ENCODE data around the gene STAMBP.

Gene STAMBP

DNA sequence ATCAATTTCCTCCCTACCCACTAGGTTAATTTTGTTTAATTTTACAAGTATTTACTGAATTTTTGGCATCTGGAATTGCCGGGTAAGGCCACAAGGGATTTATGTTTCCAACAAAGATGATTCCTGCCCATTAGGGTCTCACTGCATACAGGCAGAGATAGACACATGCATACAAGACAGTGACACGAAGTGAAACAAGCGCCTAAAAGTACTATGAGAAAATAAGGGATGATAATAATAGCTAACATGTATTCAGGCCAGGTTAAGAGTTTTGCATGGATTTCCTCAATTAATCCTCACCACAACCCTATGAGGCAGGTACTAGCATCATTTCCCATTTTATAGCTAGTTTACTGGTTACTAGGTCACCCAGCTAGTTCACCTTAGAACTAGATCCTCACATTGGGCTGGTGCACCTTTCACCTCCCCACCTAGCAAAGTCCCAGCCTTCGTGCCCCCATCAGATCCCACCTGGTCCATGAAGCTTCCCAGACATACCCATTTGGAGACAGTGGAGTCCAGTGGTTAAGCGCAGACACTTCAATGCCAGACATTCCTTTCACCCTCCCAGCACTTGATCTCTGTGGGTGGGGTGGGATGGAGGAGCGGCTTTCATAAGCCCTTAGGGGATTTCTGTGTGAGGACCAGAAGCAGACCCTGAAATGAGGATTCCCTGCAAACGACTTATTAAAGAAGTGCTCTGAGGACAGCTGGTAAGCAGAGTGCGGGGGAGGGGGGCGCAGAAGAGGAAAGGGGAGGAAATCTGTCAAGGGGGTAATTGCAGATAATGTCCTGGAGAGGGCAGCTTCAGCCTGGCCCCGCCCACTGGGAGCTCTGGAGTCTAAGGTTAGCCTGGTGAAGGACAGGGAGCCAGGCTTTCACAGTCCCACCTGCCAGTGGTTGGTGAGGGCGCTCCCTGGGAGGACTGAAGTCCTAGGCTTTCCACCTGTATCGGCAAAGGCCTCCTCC, 92.1 kb downstream of the STAMBP start:
- peaks cover 15% of the 10 kb centered on the region for H3F3A ChIP-seq (ENCODE audit: insufficient read depth)
- H3K9me3 ChIP-seq (ENCODE audit: insufficient read depth, low read length), result 0 out of 2 replicates have a peak, but pooled peaks cover under 1% of the 10 kb centered on the region
- H3K4me3 ChIP-seq (ENCODE audit: insufficient read depth, low read length, poor library complexity, severe bottlenecking), result no peak overlapping the region
- H4K20me1 ChIP-seq (ENCODE audit: low read depth, low read length), result no peaks in the 10 kb centered on the region
- H3K27ac ChIP-seq (ENCODE audit: low read depth, low read length), result no peak overlapping the region
- no peaks in the 10 kb centered on the region for H3K27me3 ChIP-seq (ENCODE audit: low read length)
- H3K4me2 ChIP-seq (ENCODE audit: low read depth, low read length, poor library complexity, severe bottlenecking), result no peak overlapping the region
- H3K9ac ChIP-seq (ENCODE audit: low read length), result no peak overlapping the region
- H2AFZ ChIP-seq (ENCODE audit: low read depth, low read length, severe bottlenecking), result no peak overlapping the region
- no peaks in the 10 kb centered on the region for H3K79me2 ChIP-seq (ENCODE audit: insufficient read depth, low read length)
- no peaks in the 10 kb centered on the region for H3K36me3 ChIP-seq (ENCODE audit: low read length)
- no peak for TF ChIP-seq EZH2phosphoT487 (conservative IDR thresholded peaks at IDR 0.05; ENCODE audit: low read length)
- TF ChIP-seq, protein P1, sequence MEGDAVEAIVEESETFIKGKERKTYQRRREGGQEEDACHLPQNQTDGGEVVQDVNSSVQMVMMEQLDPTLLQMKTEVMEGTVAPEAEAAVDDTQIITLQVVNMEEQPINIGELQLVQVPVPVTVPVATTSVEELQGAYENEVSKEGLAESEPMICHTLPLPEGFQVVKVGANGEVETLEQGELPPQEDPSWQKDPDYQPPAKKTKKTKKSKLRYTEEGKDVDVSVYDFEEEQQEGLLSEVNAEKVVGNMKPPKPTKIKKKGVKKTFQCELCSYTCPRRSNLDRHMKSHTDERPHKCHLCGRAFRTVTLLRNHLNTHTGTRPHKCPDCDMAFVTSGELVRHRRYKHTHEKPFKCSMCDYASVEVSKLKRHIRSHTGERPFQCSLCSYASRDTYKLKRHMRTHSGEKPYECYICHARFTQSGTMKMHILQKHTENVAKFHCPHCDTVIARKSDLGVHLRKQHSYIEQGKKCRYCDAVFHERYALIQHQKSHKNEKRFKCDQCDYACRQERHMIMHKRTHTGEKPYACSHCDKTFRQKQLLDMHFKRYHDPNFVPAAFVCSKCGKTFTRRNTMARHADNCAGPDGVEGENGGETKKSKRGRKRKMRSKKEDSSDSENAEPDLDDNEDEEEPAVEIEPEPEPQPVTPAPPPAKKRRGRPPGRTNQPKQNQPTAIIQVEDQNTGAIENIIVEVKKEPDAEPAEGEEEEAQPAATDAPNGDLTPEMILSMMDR (IDR thresholded peaks at IDR 0.05; ENCODE audit: insufficient read depth, low read length, poor library complexity, severe bottlenecking), result no peak
- H3K9me2 ChIP-seq (replicated peaks; ENCODE audit: insufficient read depth, low read length), result no peaks in the 10 kb centered on the region

DNA sequence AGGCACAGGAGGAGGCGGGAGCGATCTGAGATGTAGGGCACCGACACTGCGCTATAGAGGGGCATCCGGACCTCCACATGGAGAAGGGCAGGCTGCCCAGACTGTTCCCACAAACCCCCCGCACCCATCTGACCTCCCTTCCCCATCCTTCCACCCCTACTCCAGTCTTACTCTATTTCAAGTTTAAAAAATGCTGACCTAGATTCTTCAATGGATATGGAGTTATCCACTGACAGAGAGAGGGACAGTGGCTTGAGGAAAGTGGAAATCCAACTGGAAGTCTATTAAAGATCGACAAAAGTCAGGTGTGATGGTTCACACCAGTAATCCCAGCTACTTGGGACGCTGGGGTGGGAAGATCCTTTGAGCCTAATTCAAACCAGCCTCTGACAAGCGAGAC, 92.8 kb downstream of the STAMBP start:
- Histone ChIP-seq H3K4me2 (ENCODE audit: low read depth, low read length, poor library complexity, severe bottlenecking) (no peak overlapping the region), H3K9me2 (replicated peaks; ENCODE audit: insufficient read depth, low read length) (no peaks in the 10 kb centered on the region), H3F3A (ENCODE audit: insufficient read depth) (peaks cover 19% of the 10 kb centered on the region), H3K27ac (ENCODE audit: low read depth, low read length) (no peak overlapping the region), H3K9me3 (ENCODE audit: insufficient read depth, low read length) (0 out of 2 replicates have a peak, but pooled peaks cover 5% of the 10 kb centered on the region), H3K9ac (ENCODE audit: low read length) (no peak overlapping the region), H3K36me3 (ENCODE audit: low read length) (no peaks in the 10 kb centered on the region), H3K4me3 (ENCODE audit: insufficient read depth, low read length, poor library complexity, severe bottlenecking) (no peak overlapping the region), H3K79me2 (ENCODE audit: insufficient read depth, low read length) (no peaks in the 10 kb centered on the region), H2AFZ (ENCODE audit: low read depth, low read length, severe bottlenecking) (no peak overlapping the region), H3K27me3 (ENCODE audit: low read length) (no peaks in the 10 kb centered on the region), H4K20me1 (ENCODE audit: low read depth, low read length) (no peaks in the 10 kb centered on the region)
- TF ChIP-seq, protein P1 (IDR thresholded peaks at IDR 0.05; ENCODE audit: insufficient read depth, low read length, poor library complexity, severe bottlenecking), result no peak
- no peak for TF ChIP-seq EZH2phosphoT487 (conservative IDR thresholded peaks at IDR 0.05; ENCODE audit: low read length)

DNA sequence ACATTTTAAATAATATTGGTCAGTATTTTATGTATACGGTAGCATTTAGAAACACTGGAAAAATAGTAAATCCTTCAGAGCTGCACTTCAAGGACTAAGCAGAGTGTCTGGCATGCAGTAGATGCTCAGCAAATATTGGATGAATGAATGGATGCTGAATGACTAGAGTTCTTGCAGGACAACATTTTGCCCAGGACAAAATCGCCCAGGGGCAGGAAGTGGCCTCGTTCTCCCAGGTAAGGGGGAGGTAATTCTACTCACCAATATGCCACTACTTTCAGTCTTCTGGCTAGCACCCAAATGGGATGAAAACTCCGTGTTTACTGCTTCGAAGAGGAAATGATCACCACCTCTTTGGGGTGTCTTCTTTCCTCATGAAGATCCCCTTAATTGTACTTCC, 93.9 kb downstream of the STAMBP start:
- H3K27me3 ChIP-seq (ENCODE audit: low read length), result no peaks in the 10 kb centered on the region
- no peak overlapping the region for H3K4me2 ChIP-seq (ENCODE audit: low read depth, low read length, poor library complexity, severe bottlenecking)
- no peaks in the 10 kb centered on the region for H3K9me2 ChIP-seq (replicated peaks; ENCODE audit: insufficient read depth, low read length)
- no peak overlapping the region for H2AFZ ChIP-seq (ENCODE audit: low read depth, low read length, severe bottlenecking)
- 0 out of 2 replicates have a peak, but pooled peaks cover 5% of the 10 kb centered on the region for H3K9me3 ChIP-seq (ENCODE audit: insufficient read depth, low read length)
- H4K20me1 ChIP-seq (ENCODE audit: low read depth, low read length), result no peaks in the 10 kb centered on the region
- TF ChIP-seq, protein P1 (IDR thresholded peaks at IDR 0.05; ENCODE audit: insufficient read depth, low read length, poor library complexity, severe bottlenecking), result no peak
- TF ChIP-seq EZH2phosphoT487 (conservative IDR thresholded peaks at IDR 0.05; ENCODE audit: low read length), result no peak
- H3K4me3 ChIP-seq (ENCODE audit: insufficient read depth, low read length, poor library complexity, severe bottlenecking), result no peak overlapping the region
- H3K9ac ChIP-seq (ENCODE audit: low read length), result no peak overlapping the region
- H3K36me3 ChIP-seq (ENCODE audit: low read length), result no peaks in the 10 kb centered on the region
- peaks cover 9% of the 10 kb centered on the region for H3K79me2 ChIP-seq (ENCODE audit: insufficient read depth, low read length)
- H3K27ac ChIP-seq (ENCODE audit: low read depth, low read length), result no peak overlapping the region
- H3F3A ChIP-seq (ENCODE audit: insufficient read depth), result peaks cover 19% of the 10 kb centered on the region

Data from SU-DHL-6 (cell line).